KOPT-K1 (cell line): ENCODE measurements around the gene SLN.

Source experiments
- H3K27ac ChIP-seq: fragments of 200-600 bp; sonication (generic); 2 replicates; pipeline ENCODE4 v1.5.1; 2016; ENCODE audit warnings: antibody characterized with exemption, mild to moderate bottlenecking, low read depth, low read length; ENCODE audit not compliant: poor library complexity, severe bottlenecking
- H3K36me3 ChIP-seq: fragments of 200-600 bp; sonication (generic); 2 replicates; pipeline ENCODE4 v1.5.1; 2017; ENCODE audit warnings: antibody characterized with exemption, mild to moderate bottlenecking, low read length, moderate library complexity; ENCODE audit not compliant: insufficient read depth
- H3K9me3 ChIP-seq: fragments of 200-600 bp; sonication (generic); 2 replicates; pipeline ENCODE4 v1.5.1; 2017; ENCODE audit warnings: antibody characterized with exemption, low read length, mild to moderate bottlenecking; ENCODE audit not compliant: insufficient read depth, poor library complexity, severe bottlenecking

The SLN gene

DNA sequence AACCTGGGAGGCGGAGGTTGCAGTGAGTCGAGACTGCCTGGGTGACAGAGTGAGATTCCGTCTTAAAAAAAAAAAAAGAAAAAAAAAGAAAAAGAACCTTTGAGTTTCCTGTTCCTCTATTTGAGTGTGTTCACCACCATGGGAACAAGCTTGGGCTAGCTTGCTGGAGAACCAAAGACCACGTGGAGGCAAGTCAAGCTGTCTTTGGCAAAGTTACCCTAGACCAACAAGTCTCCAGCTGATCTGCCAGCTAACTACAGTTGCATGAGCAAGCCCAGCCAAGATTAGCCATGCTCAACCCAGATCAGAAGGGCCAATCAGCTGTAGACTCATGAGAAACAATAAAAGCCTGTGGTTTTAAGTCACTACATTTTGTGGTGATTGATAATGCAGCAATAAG, 29.7 kb downstream of the SLN start:
- no peaks in the 10 kb centered on the region for H3K9me3 ChIP-seq
- no peaks in the 10 kb centered on the region for H3K36me3 ChIP-seq
- no peak overlapping the region for H3K27ac ChIP-seq

GRCh38 chr11:107679255-107680024, 32.4 kb downstream of the SLN start:
- Histone ChIP-seq H3K27ac (no peak overlapping the region), H3K36me3 (no peaks in the 10 kb centered on the region), H3K9me3 (no peaks in the 10 kb centered on the region)

DNA sequence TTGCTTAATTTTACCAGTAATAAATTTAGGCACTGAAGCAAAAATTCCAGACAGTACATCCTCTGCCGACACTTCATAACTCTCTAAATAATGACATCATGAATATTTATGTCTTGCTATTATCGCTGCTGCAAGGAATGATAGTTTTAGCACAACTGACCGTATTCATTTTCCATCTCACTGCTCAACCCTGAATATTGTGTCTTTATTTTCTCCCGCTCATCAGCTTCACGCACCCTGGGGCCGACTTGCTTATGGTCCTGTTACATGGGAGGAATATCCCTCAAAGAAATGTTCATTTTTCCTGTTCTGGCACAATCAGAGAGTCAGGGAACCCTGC, 33.3 kb downstream of the SLN start:
- no peak overlapping the region for H3K27ac ChIP-seq
- H3K9me3 ChIP-seq, result no peaks in the 10 kb centered on the region
- H3K36me3 ChIP-seq, result no peaks in the 10 kb centered on the region

DNA sequence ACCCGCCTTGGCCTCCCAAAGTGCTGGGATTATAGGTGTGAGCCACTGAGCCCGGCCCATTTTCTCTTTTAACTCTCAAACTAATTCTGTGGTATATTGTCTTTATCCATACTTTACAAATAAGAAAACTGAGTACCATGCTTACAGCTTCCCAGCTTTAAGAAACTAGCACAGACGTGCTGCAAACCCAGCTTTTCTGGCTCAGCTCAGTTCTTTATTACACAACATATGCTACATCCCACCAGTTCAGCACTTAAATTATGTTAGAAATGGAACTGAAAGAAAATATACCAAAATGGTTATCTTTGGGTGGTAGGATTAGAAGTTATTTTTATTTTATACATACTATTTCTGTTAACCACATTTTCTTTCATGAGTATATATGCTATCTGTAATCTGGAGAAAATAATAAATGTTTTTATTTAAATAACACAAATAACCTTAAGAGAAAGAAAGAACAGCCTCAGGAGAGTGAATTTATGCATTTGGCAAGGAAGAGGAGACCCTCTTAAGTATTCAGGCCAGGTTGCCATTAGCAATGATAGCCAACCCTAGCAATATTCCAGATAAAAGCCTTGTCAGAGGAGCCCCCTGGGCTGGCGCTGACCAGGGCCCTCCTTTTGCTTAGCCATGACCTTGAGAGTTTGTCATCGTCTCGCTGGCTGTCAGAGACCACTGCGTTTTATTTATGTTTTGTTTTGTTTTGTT, 33.8 kb downstream of the SLN start:
- no peaks in the 10 kb centered on the region for H3K9me3 ChIP-seq

DNA sequence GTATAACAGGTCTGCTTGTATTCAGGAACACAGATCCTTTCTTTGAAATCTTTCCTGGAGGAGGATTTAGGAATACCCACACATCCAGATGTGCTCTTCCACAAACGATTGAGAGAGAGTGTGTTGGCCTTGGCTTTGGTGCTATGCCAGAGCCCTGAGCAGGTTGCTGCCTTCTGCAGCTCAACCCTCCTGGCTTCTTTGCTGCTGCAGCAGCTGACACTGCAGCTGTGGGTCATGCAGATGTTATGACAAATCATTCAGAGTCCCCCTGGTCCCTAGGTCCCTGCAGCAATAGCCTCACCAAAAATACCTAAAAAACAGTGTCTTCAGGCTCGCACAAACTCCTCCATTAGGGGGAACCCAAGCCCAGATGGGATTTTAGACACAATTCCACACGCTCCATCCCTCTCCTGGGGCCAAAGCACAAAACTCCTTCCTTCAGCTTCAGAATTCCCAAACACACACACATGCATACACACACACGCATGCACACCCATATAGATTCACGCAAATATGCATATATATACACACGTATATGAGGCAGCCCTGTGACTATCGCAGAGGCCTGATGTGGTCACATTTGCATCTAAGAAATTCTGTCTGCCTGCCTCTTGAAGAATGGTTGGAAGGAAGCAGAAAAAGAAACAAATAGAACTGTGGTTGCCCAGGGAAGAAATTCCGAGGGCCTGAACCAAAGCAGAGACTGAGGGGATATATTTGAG, 35.4 kb downstream of the SLN start:
- H3K27ac ChIP-seq, result no peak overlapping the region
- H3K36me3 ChIP-seq, result no peaks in the 10 kb centered on the region
- no peaks in the 10 kb centered on the region for H3K9me3 ChIP-seq

More for the DNA sequence above, 33.8 kb downstream of the SLN start:
- no peaks in the 10 kb centered on the region for H3K36me3 ChIP-seq
- no peak overlapping the region for H3K27ac ChIP-seq

DNA sequence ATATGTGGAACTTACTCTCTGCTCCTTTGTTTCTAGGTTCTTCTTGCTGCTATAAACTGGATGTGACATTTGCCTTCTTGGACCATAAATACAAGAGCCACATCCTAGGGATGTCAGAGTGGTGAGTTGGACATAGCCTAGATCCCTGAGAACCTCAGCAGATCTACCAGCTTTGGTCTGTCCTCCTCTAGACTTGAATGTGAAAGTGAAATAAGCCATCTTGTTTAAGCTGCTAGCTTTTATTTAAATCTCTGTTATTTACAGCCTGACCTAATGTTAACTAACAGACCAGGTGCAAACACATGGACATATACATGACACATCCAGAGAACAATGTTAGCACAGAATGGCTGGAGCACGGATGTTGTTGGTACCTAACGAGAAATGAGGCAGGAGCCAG, 36.0 kb downstream of the SLN start:
- Histone ChIP-seq H3K27ac (no peak overlapping the region), H3K36me3 (no peaks in the 10 kb centered on the region), H3K9me3 (no peaks in the 10 kb centered on the region)

- H3K36me3 ChIP-seq, result no peaks in the 10 kb centered on the region
- H3K27ac ChIP-seq, result no peak overlapping the region
- H3K9me3 ChIP-seq, result no peaks in the 10 kb centered on the region
Measured at GRCh38 chr11:107669893-107670601, 41.8 kb downstream of the SLN start.

DNA sequence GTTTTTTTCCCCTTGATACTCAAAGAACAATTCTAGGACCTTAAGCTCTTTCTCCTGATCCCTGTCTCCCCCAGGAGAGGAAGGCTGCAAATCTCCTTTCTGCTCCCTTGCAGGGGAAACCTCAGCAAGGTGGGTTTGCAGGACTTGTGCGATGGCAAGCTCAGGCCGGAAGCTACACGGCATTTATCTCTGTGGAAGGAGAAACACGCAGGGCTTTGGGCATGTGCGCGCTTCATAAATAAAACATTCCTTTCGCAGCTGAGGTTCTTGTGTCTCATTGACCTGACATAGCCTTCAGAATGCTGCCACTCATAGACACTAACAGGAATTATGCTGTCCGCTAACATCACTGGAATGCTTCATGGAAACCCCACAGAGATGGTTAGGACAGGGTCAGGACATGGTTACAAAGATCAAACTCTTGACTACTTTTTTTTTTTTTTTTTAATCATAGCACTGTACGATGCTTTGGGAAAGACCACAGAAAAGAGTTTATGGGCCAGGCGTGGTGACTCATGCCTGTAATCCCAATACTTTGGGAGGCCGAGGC, 42.6 kb downstream of the SLN start:
- H3K9me3 ChIP-seq, result no peaks in the 10 kb centered on the region
- no peak overlapping the region for H3K27ac ChIP-seq
- H3K36me3 ChIP-seq, result no peaks in the 10 kb centered on the region

DNA sequence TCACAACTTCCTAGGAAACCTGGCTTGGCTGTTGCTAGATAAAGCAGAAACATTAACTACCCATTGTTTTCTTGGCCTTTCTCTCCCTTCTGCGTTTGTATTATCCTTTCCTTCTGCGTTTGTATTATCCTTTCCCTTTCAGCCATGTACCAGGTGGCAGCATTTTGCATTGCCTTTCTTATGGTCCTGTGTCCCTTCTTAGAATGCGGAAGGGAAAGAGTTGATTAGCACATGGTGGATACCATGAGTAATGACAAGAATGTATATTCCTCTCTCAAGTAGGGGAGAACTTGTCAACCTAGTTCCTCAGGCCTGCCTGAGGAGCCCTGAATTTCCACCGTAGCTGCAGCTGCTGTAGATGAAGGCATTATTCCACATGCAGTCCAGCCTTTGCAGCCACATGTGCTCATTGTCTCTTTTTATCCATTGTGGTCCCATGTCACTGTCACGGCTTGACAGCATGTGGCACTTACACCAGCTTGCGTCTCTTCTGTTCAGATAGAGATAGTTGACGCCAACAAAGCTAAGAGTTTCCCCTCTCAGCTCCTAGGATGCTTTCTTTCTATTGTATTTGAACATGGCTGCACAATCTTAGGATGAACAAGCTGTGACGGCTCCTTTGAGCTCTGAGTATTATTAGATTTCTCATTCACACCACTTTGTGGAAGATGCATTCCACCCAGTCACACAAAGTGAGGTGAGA, 44.8 kb downstream of the SLN start:
- Histone ChIP-seq H3K9me3 (no peaks in the 10 kb centered on the region), H3K27ac (no peak overlapping the region), H3K36me3 (no peaks in the 10 kb centered on the region)

- Histone ChIP-seq H3K36me3 (no peaks in the 10 kb centered on the region), H3K9me3 (no peaks in the 10 kb centered on the region), H3K27ac (no peak overlapping the region)
Measured at GRCh38 chr11:107665018-107665417, 46.8 kb downstream of the SLN start.

DNA sequence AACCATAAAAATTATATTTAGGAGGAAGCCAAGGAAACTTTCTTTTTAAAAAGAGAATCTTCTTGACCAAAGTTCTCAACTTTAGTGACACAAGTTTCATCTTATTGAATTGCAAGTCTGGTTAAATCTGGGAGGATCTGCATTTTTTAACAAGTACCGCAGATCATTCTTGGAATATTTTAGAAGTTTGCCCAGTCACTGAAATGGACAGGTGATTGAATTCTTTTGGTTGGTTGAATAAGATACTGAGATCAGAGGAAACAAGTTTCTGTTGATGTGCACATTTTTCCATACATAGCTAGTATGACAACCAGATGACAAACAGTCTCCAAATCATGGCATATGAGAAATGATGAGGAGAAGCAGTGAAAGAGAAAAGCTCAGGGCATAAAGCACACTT, 50.2 kb downstream of the SLN start:
- H3K36me3 ChIP-seq, result no peaks in the 10 kb centered on the region
- H3K9me3 ChIP-seq, result no peaks in the 10 kb centered on the region
- no peak overlapping the region for H3K27ac ChIP-seq

GRCh38 chr11:107660066-107660465, 51.8 kb downstream of the SLN start:
- no peaks in the 10 kb centered on the region for H3K36me3 ChIP-seq
- H3K9me3 ChIP-seq, result no peaks in the 10 kb centered on the region
- no peak overlapping the region for H3K27ac ChIP-seq

GRCh38 chr11:107659310-107659709, 52.5 kb downstream of the SLN start:
- H3K36me3 ChIP-seq, result no peaks in the 10 kb centered on the region
- no peak overlapping the region for H3K27ac ChIP-seq
- H3K9me3 ChIP-seq, result no peaks in the 10 kb centered on the region
